ENCODE measurements around the gene SGCG.
"Not testable (repeated sequence)": the region's sequence is repeated elsewhere in the genome, so short reads cannot be mapped to it uniquely, and the experiment has no call there.

DNA sequence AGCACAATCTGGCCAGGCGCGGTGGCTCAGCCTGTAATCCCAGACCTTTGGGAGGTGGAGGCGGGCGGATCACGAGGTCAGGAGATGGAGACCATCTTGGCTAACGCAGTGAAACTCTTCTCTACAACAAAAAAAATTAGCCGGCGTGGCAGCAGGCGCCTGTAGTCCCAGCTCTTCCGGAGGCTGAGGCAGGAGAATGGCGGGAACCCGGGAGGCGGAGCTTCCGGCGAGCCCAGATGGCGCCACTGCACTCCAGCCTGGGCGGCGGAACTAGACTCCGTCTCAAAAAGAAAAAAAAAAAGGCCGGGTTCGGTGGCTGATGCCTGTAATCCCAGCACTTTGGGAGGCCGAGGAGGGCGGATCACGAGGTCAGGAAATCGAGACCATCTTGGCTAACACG lies 67.6 kb downstream of the SGCG start:
- not testable (repeated sequence) for TF ChIP-seq CTCF, POLR2A (IDR thresholded peaks at IDR 0.05)
